Spleen (tissue), 11 donors: ENCODE data around the gene ABCG1. TPM values are rescaled to one million over a fixed set of nuclear protein-coding genes. Genes with fewer than 3 reads are reported as not detected.

ENCODE experiments used
- DNase-seq: peaks from one replicate; pipeline ENCODE4 v3.0.0-alpha.2; 2020
- H3K27ac ChIP-seq, 8 donors: fragments of 200-600 bp; sonication (generic) in 7 of 8; 1 replicate in 4 of 8; 2 replicates in 4 of 8; pipeline versions ENCODE4 v1.5.0 to v1.8.0; 2016 to 2021; ENCODE audit warnings: inconsistent platforms in 4 of 8, mild to moderate bottlenecking in 4 of 8, moderate library complexity in 1 of 8
- H3K27me3 ChIP-seq, 7 donors: fragments of 200-600 bp; sonication (generic) in 6 of 7; replicated peaks in 1 of 7; 1 replicate in 4 of 7; 2 replicates in 3 of 7; pipeline versions ENCODE4 v1.5.0 to v1.8.0; 2016 to 2021; ENCODE audit warnings: inconsistent platforms in 3 of 7, mild to moderate bottlenecking in 1 of 7
- H3K36me3 ChIP-seq, 6 donors: fragments of 200-600 bp; sonication (generic) in 5 of 6; 1 replicate in 4 of 6; 2 replicates in 2 of 6; pipeline versions ENCODE4 v1.5.0 to v1.8.0; 2016 to 2021; ENCODE audit warnings: inconsistent platforms in 2 of 6
- H3K4me1 ChIP-seq, 6 donors: fragments of 200-600 bp; sonication (generic) in 5 of 6; 1 replicate in 3 of 6; 2 replicates in 3 of 6; pipeline versions ENCODE4 v1.5.0 to v1.8.0; 2016 to 2021; ENCODE audit warnings: inconsistent platforms in 3 of 6
- H3K4me3 ChIP-seq, 8 donors: fragments of 200-600 bp; sonication (generic) in 7 of 8; 1 replicate in 4 of 8; 2 replicates in 4 of 8; pipeline versions ENCODE4 v1.5.0 to v1.8.0; 2016 to 2021; ENCODE audit warnings: inconsistent platforms in 4 of 8, mild to moderate bottlenecking in 4 of 8, moderate library complexity in 2 of 8
- H3K9me3 ChIP-seq, 8 donors: fragments of 200-600 bp; sonication (generic) in 7 of 8; 1 replicate in 4 of 8; 2 replicates in 4 of 8; pipeline versions ENCODE4 v1.5.0 to v1.8.0; 2016 to 2021; ENCODE audit warnings: inconsistent platforms in 4 of 8
- CTCF ChIP-seq, 11 experiments: fragments of 200-600 bp in 7 of 11; fragments of 450-650 bp in 4 of 11; sonication (generic) in 4 of 11; IDR thresholded peaks in 8 of 11; conservative IDR thresholded peaks in 3 of 11; 1 replicate in 7 of 11; 2 replicates in 4 of 11; pipeline versions ENCODE4 v1.4.0 to v1.8.0; 2016 to 2021; ENCODE audit warnings: antibody characterized with exemption in 11 of 11, inconsistent platforms in 4 of 11, mild to moderate bottlenecking in 1 of 11
- POLR2A ChIP-seq, 3 donors: fragments of 450-650 bp; IDR thresholded peaks; one replicate each; pipeline ENCODE4 v1.5.1; 2017; ENCODE audit warnings: antibody characterized with exemption in 3 of 3, mild to moderate bottlenecking in 1 of 3
- POLR2AphosphoS5 ChIP-seq, 3 donors: sonication (generic); formaldehyde crosslinking; IDR thresholded peaks; one replicate each; pipeline ENCODE4 v1.5.1; 2017; ENCODE audit warnings: antibody characterized with exemption in 3 of 3
- WGBS, 5 donors: extraction: QIAGEN DNeasy Blood & Tissue Kit in 3 of 5; methylation state at CpG; one replicate each; pipeline versions ENCODE4 v1.1.5 to v1.1.7; 2013 to 2018; 5-methylcytosine and 5-hydroxymethylcytosine counted together
- intact Hi-C: fragments of 100-400 bp; cut with DNase I; formaldehyde crosslinking; loops from one replicate; pipeline ENCODE4 v1.15.0; 2023; ENCODE audit warnings: low total_unique reads
- polyA plus RNA-seq, 3 donors: library from polyadenylated mRNA; stranded (reverse); fragments of 200-250 nt; gene quantifications; one replicate each; pipeline ENCODE4 v1.2.1, GENCODE V29; 2013
- small RNA-seq, 4 donors: library from RNA; depleted of rRNA; stranded (forward); fragments of <200 nt; gene quantifications; one replicate each; pipeline ENCODE3, GENCODE V24; 2016
- total RNA-seq, 7 donors: library from RNA; depleted of rRNA in 3 of 7; stranded (reverse); fragments of >200 nt in 3 of 7; fragmentation: NEBNext Ultra II Directional in 4 of 7; extraction: Animal tissue kit (Norgen Biotek cat#: 25700) in 4 of 7; gene quantifications; one replicate each; pipeline versions ENCODE4 v1.1.0 to v1.2.1, GENCODE V29; 2016 to 2021
- donor health status: healthy with polysubstance abuse.
- donor health status: DM: no; HTN: no; CAD: no; lungs with moderate emphysema.
- donor health status: DM: no; HTN: no; CAD: no.
- donor health status: Bipolar disorder and iron deficiency.
- donor health status: healthy.
- donor health status: DM: no; HTN: no; CAD: no.
- donor health status: DM: yes; HTN: yes; CAD: no.

ABCG1 gene
- total and polyA plus RNA-seq, 10 donors, result 14.6 to 143 (median 96.7) TPM

DNA sequence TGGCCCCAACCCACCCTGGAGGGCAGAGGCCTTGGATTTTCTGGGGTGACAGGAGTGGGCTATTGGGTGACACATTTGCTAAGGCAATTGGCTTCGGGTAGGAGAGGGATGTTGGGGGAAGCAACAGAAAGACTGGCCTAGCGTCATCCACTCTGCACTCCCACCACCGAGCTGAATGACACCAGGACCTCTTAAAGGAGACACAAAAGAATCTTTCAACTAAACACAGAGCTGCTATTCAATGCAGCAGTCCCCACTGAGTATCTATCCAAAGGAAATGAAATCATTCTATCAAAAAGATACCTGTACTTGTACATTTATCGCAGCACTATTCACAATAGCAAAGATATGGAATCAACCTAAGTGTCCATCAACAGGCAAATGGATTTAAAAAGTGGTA, 125.7 kb downstream of the ABCG1 start:
- H3K9me3 ChIP-seq, result no peaks in the 10 kb centered on the region
- no peaks in the 10 kb centered on the region for H3K36me3 ChIP-seq
- H3K4me3 ChIP-seq, result no peak overlapping the region
- WGBS, 5 donors, result 64 to 85% (median 82%) methylated on average over 4 of the region's 4 CpGs
- TF ChIP-seq POLR2A (IDR thresholded peaks at IDR 0.05) (no peak), CTCF (IDR thresholded peaks at IDR 0.05 in 8 of 11, conservative IDR thresholded peaks at IDR 0.05 in 3 of 11) (no peak), POLR2AphosphoS5 (IDR thresholded peaks at IDR 0.05) (no peak)
- intact Hi-C loops, result no loop called here
- H3K4me1 ChIP-seq, result no peaks in the 10 kb centered on the region
- DNase-seq, result no peak
- H3K27ac ChIP-seq, result no peak overlapping the region
- H3K27me3 ChIP-seq, result peaks cover 0 to 27% (median 0%) of the 10 kb centered on the region in 7 donors

DNA sequence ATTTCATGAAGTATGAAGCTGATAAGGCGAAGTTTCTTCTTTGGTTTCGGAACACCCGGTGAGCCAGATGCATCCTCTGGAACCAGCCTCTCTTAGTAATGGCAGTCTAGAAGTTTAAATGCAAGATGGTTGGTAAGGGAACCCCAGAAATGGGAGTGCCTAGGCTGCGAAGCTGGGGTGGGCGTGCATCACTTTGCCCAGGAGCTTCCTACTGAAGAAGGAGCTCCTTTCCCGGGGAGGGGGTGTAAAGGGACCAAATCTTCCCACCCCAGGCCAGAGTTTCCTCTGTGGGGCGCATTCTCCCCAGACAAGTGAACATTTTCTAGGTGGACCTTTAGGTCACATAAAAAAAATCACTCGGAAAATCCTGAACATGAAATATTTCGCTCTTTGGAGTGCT, 127.5 kb downstream of the ABCG1 start:
- H3K36me3 ChIP-seq, result no peaks in the 10 kb centered on the region
- intact Hi-C loops, result no loop called here
- 89 to 95% (median 94%) methylated on average over 9 of the region's 9 CpGs for WGBS, 5 donors
- DNase-seq, result peak; percentile 14
- no peaks in the 10 kb centered on the region for H3K9me3 ChIP-seq
- peaks cover 0 to 32% (median 0%) of the 10 kb centered on the region in 7 donors for H3K27me3 ChIP-seq
- H3K4me1 ChIP-seq, result no peaks in the 10 kb centered on the region
- no peak overlapping the region for H3K27ac ChIP-seq
- TF ChIP-seq POLR2AphosphoS5 (IDR thresholded peaks at IDR 0.05), result no peak
- no peak for TF ChIP-seq CTCF (IDR thresholded peaks at IDR 0.05 in 8 of 11, conservative IDR thresholded peaks at IDR 0.05 in 3 of 11)
- TF ChIP-seq POLR2A (IDR thresholded peaks at IDR 0.05), result no peak
- no peak overlapping the region for H3K4me3 ChIP-seq

Small RNA genes lying within 50 kb of the gene (small RNA-seq; reads per million reads assigned to genes)
- 0 reads per million in 4 donors for gene RNA5SP492

Other genes starting within 250 kb of the ABCG1 start
- gene ZBTB21, start 208.8 kb upstream of the ABCG1 start, total RNA-seq, result 10 to 100 TPM; 10.6 to 21.7 (median 16.2) TPM
- gene ZBTB21, start 208.8 kb upstream of the ABCG1 start, polyA plus RNA-seq, result 1 to 10 TPM; 1.9 to 3.0 (median 1.9) TPM
- gene UMODL1, start 147.8 kb upstream of the ABCG1 start, total RNA-seq, result under 1 TPM in 5 of 7 donors, not detected in 2; 0.09 to 0.85 (median 0.28) TPM
- under 1 TPM in 2 of 3 donors, not detected in 1; 0.02 to 0.03 TPM for gene UMODL1, start 147.8 kb upstream of the ABCG1 start, polyA plus RNA-seq
- 100 to 1,000 TPM in 2 of 7 donors, 10 to 100 TPM in 5; 38.1 to 123 (median 72.9) TPM for gene TFF3, start 96.3 kb downstream of the ABCG1 start, total RNA-seq
- 10 to 100 TPM; 28.9 to 77.8 (median 48.3) TPM for gene TFF3, start 96.3 kb downstream of the ABCG1 start, polyA plus RNA-seq
- not detected for gene TFF2, start 131.9 kb downstream of the ABCG1 start, total RNA-seq
- gene TFF2, start 131.9 kb downstream of the ABCG1 start, polyA plus RNA-seq, result under 1 TPM in 1 of 3 donors, not detected in 2; 0.14 TPM
- gene TFF1, start 147.4 kb downstream of the ABCG1 start, total RNA-seq, result not detected
- not detected for gene TFF1, start 147.4 kb downstream of the ABCG1 start, polyA plus RNA-seq
- 1 to 10 TPM in 2 of 7 donors, under 1 TPM in 4, not detected in 1; 0.51 to 6.0 (median 0.78) TPM for gene TMPRSS3, start 176.9 kb downstream of the ABCG1 start, total RNA-seq
- gene TMPRSS3, start 176.9 kb downstream of the ABCG1 start, polyA plus RNA-seq, result under 1 TPM; 0.22 to 0.32 (median 0.24) TPM
- 10 to 100 TPM in 5 of 7 donors, 1 to 10 TPM in 2; 7.2 to 16.3 (median 11.4) TPM for gene UBASH3A, start 184.8 kb downstream of the ABCG1 start, total RNA-seq
- gene UBASH3A, start 184.8 kb downstream of the ABCG1 start, polyA plus RNA-seq, result 1 to 10 TPM; 2.6 to 4.2 (median 3.3) TPM